ENCODE data around the gene PCBP2. TPM values are rescaled to one million over a fixed set of nuclear protein-coding genes. Genes with fewer than 3 reads are reported as not detected.

PCBP2 gene
- total RNA-seq, 1 donor from 2014 or later, result 1,084 TPM

DNA sequence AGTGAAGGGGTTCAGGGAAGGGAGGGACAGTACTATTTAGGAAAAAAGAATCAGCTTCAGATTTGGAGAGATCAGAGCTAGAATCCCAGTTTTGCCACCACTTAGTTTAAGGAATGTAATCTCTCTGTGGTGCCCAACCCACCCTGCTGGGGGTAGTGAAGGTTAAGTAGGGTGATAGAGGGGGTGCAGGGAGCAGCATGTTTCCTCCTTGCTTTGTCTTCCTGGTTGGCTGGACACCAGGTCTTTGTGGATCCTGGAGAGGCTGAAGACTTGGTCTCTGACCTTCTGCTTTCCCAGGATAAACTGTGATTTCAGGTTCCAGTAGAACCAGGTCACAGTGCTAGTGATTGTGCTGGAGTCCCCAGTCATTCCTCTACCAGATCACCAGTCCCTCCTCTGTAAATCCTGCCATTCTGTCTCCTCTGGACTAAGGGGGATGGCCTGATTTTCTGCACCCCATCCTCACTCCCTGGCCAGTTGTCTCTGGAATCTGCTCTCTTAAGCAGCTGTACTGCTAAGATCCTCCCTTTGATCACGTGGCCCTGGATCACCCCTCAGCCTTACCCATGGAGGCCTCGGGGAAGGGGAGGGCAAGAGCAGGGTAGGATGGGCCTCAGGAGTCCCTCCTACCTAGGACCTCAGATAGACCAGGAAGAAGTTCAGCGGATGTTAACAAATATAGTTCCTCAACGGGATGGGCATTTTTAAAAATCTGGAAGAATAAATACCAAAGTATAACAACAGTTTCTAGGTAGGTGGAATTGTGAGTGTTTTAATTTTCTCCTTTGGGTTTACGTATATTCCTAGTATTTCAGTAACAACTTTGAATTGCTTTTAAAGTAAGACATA, 44.2 kb downstream of the PCBP2 start:
- Mint-ChIP-seq H3K27me3 (ENCODE audit: unreplicated experiment) (peaks cover 24% of the 10 kb centered on the region), H3K36me3 (ENCODE audit: low read depth, unreplicated experiment) (peaks cover 6% of the 10 kb centered on the region), H3K4me3 (ENCODE audit: unreplicated experiment) (peak overlapping the region; percentile 42), H3K27ac (ENCODE audit: unreplicated experiment) (peak overlapping the region; percentile 77), H3K4me1 (ENCODE audit: unreplicated experiment) (peaks cover 45% of the 10 kb centered on the region), H3K9me3 (ENCODE audit: unreplicated experiment) (no peaks in the 10 kb centered on the region)
- TF ChIP-seq, protein P1, sequence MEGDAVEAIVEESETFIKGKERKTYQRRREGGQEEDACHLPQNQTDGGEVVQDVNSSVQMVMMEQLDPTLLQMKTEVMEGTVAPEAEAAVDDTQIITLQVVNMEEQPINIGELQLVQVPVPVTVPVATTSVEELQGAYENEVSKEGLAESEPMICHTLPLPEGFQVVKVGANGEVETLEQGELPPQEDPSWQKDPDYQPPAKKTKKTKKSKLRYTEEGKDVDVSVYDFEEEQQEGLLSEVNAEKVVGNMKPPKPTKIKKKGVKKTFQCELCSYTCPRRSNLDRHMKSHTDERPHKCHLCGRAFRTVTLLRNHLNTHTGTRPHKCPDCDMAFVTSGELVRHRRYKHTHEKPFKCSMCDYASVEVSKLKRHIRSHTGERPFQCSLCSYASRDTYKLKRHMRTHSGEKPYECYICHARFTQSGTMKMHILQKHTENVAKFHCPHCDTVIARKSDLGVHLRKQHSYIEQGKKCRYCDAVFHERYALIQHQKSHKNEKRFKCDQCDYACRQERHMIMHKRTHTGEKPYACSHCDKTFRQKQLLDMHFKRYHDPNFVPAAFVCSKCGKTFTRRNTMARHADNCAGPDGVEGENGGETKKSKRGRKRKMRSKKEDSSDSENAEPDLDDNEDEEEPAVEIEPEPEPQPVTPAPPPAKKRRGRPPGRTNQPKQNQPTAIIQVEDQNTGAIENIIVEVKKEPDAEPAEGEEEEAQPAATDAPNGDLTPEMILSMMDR (IDR thresholded peaks at IDR 0.05; ENCODE audit: unreplicated experiment), result no peak
- DNase-seq (ENCODE audit: low spot score), result no peak

DNA sequence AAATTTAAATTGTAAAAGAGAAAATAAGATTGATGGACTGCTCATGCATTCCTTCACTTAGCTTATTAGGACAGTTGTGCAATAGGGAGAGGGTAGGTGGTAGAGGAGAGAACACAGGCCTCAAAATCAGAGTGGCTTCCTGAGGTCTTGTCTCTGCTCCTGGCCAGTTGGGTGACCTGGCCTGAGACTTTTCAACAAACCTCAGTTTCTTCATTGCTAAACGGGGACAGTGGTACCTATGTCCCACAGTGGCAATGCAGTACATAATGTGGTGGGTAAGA, 44.8 kb downstream of the PCBP2 start:
- Mint-ChIP-seq H3K9me3 (ENCODE audit: unreplicated experiment) (no peaks in the 10 kb centered on the region), H3K27me3 (ENCODE audit: unreplicated experiment) (peaks cover 24% of the 10 kb centered on the region), H3K36me3 (ENCODE audit: low read depth, unreplicated experiment) (peaks cover 6% of the 10 kb centered on the region), H3K4me1 (ENCODE audit: unreplicated experiment) (peaks cover 47% of the 10 kb centered on the region), H3K4me3 (ENCODE audit: unreplicated experiment) (peak overlapping the region; percentile 42), H3K27ac (ENCODE audit: unreplicated experiment) (no peak overlapping the region)
- TF ChIP-seq, protein P1 (IDR thresholded peaks at IDR 0.05; ENCODE audit: unreplicated experiment), result no peak
- DNase-seq (ENCODE audit: low spot score), result no peak

DNA sequence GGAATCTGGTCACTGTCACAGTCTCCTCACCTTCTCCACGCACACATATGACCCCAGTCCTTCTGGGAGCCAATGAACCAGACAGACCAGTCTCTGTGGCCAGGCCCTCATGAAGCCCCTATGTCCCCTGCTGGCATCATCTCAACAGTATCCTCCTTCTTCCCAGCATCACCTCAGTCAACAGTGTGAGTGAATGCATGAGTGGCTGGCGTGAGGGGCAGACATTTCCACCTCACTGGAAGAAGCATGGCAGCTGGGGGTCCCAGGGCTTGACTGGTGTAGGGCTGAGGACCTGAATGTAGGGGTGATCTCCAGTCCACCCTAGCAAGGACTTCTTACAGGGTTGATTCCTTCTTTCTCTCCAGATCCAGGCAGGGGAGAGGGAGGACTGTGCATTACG, 45.6 kb downstream of the PCBP2 start:
- no peak overlapping the region for H3K4me3 Mint-ChIP-seq (ENCODE audit: unreplicated experiment)
- H3K27ac Mint-ChIP-seq (ENCODE audit: unreplicated experiment), result no peak overlapping the region
- DNase-seq (ENCODE audit: low spot score), result no peak
- TF ChIP-seq, protein P1 (IDR thresholded peaks at IDR 0.05; ENCODE audit: unreplicated experiment), result no peak
- peaks cover 6% of the 10 kb centered on the region for H3K36me3 Mint-ChIP-seq (ENCODE audit: low read depth, unreplicated experiment)
- H3K9me3 Mint-ChIP-seq (ENCODE audit: unreplicated experiment), result no peaks in the 10 kb centered on the region
- peaks cover 47% of the 10 kb centered on the region for H3K4me1 Mint-ChIP-seq (ENCODE audit: unreplicated experiment)
- H3K27me3 Mint-ChIP-seq (ENCODE audit: unreplicated experiment), result peaks cover 24% of the 10 kb centered on the region

DNA sequence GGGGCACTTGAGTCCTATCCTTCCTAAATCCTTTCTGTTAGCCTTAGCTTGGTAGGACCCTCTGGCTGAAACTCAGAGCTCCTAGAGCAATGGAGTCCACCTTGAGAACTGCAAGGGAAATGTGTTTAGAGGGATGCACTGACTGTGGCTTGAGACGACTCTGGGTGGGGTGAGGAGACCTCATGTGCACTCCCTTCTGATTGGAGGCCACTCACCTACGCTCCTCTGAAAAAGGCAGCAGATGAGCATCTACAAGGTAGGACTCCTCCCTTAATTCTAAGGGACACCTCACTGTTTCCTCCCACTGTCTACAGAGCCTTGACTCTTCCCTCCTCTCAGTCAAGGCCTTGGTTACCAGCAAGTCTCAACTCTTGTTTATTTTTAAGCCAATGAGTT, 46.3 kb downstream of the PCBP2 start:
- H3K27me3 Mint-ChIP-seq (ENCODE audit: unreplicated experiment), result peaks cover 24% of the 10 kb centered on the region
- H3K9me3 Mint-ChIP-seq (ENCODE audit: unreplicated experiment), result no peaks in the 10 kb centered on the region
- no peak for DNase-seq (ENCODE audit: low spot score)
- peak overlapping the region; percentile 90 for H3K4me3 Mint-ChIP-seq (ENCODE audit: unreplicated experiment)
- H3K4me1 Mint-ChIP-seq (ENCODE audit: unreplicated experiment), result peaks cover 46% of the 10 kb centered on the region
- TF ChIP-seq, protein P1 (IDR thresholded peaks at IDR 0.05; ENCODE audit: unreplicated experiment), result no peak
- no peak overlapping the region for H3K27ac Mint-ChIP-seq (ENCODE audit: unreplicated experiment)
- H3K36me3 Mint-ChIP-seq (ENCODE audit: low read depth, unreplicated experiment), result peaks cover 6% of the 10 kb centered on the region
